Prostate gland (tissue), 2 donors: ENCODE measurements around the gene GLYATL3.
A peak's percentile ranks its signal among the peaks of the same experiment; 100 is the strongest.

ENCODE experiments used
- POLR2AphosphoS5 ChIP-seq: sonication (generic); formaldehyde crosslinking; IDR thresholded peaks from one replicate; pipeline ENCODE4 v1.6.1; 2017; ENCODE audit warnings: antibody characterized with exemption
- TF ChIP-seq, protein P1 (sequence below), 4 experiments: fragments of 200-600 bp in 2 of 4; fragments of 450-650 bp in 2 of 4; sonication (generic) in 2 of 4; IDR thresholded peaks; 1 replicate in 3 of 4; 2 replicates in 1 of 4; pipeline ENCODE4 v1.5.1; 2016 to 2019; ENCODE audit warnings: antibody characterized with exemption in 4 of 4, mild to moderate bottlenecking in 2 of 4, moderate library complexity in 2 of 4

DNA sequence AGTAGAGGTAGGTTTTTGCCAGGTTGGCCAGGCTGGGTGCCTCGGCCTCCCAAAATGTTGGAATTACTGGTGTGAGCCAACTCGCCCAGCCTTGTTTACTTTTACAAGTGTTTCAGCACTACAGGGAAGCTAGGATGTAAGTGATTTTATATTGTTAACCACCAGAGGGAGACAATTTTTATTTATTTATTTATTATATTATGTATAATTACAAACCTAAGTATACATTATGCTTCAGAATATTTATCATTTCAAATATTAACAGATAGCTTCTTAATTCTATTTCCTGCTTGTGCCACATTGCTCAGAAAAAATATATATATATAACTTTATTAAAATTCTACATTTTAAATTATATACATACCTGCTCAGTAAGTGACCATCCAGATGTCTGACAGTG, 46.5 kb upstream of the GLYATL3 start:
- TF ChIP-seq POLR2AphosphoS5: no peak
- TF ChIP-seq, protein P1, sequence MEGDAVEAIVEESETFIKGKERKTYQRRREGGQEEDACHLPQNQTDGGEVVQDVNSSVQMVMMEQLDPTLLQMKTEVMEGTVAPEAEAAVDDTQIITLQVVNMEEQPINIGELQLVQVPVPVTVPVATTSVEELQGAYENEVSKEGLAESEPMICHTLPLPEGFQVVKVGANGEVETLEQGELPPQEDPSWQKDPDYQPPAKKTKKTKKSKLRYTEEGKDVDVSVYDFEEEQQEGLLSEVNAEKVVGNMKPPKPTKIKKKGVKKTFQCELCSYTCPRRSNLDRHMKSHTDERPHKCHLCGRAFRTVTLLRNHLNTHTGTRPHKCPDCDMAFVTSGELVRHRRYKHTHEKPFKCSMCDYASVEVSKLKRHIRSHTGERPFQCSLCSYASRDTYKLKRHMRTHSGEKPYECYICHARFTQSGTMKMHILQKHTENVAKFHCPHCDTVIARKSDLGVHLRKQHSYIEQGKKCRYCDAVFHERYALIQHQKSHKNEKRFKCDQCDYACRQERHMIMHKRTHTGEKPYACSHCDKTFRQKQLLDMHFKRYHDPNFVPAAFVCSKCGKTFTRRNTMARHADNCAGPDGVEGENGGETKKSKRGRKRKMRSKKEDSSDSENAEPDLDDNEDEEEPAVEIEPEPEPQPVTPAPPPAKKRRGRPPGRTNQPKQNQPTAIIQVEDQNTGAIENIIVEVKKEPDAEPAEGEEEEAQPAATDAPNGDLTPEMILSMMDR (IDR thresholded peaks at IDR 0.05): peak in 1 of 4 experiments; percentile 26
